CD4-positive, alpha-beta T cell treated with Interleukin-4 for 4 hours (primary cell): Measurements from ENCODE around the gene CCDC141.
A peak's percentile ranks its signal among the peaks of the same experiment; 100 is the strongest.
"Not testable (repeated sequence)": the region's sequence is repeated elsewhere in the genome, so short reads cannot be mapped to it uniquely, and the experiment has no call there.

ENCODE experiments used
- DNase-seq: peaks from one replicate; pipeline ENCODE4 v3.0.0-alpha.2; 2020

Gene CCDC141

DNA sequence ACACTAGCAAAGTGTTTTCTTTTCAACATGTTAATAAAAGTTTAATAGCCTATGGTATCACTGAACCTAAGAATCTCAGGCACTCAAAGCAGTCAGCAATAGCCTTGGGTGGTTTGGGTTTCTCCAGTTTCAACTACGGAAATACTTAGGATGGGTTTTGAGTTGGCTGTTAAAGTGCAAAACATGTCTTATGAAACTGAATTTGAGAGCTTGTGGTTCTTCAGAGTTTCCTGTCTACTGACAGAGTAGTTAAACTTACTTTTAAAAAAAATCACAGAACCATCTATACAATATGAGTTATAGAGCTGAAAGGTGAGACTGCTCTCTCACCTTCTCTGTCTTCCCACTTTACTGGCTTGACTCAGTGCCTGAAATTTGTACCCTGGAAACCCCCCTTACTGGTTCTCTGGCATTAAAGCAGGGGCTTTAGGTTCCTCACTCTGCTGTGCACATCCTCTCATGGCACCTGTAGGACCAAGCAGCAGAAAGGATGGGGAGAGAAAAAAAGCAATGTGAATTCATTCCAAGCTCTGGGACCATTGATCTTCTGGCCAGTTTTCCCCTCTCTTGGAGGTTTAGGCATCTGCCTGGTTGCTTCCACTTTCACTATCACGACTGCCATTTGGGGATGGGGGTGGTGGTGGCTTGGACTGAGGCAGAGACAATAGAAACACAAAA lies 18.1 kb downstream of the CCDC141 start:
- DNase-seq = peak; percentile 63

DNA sequence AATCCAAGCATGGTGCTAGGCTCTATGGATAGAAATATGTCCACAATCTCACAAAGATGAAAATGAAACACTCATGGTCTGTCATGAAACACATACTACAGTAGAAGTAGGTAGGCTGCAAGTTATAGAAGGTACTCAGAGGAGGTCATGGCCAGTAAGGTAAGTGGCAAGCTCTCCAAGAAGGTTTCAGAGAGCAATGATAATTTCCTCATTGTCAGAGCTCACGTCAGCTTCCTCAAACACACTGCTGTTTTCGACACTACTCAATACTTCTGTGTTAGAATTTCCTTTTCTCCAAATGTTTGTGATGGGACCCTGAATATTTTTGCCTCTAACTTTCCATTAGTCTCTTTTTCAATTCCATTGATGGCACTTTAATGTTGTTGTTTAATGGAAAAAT lies 25.5 kb downstream of the CCDC141 start:
- DNase-seq = no peak

DNA sequence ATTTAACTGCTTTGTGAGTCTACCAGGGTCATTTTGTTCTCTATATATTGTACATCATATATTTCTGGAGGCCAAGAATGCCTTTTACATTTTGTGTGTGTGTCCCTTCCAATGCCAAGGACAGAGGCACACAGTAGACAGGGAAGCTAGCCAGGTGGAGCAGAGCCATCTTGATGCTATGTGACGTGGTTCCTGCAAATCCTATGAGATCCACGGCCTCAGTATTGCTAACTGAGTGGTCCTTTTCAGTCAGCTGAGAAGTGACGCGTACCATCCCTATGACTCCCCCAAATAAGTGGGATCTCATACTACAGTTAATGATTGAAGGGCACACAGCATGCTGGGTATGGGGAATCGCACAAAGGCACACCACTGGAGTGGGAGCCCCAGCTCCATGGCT lies 27.3 kb downstream of the CCDC141 start:
- DNase-seq = no peak

DNA sequence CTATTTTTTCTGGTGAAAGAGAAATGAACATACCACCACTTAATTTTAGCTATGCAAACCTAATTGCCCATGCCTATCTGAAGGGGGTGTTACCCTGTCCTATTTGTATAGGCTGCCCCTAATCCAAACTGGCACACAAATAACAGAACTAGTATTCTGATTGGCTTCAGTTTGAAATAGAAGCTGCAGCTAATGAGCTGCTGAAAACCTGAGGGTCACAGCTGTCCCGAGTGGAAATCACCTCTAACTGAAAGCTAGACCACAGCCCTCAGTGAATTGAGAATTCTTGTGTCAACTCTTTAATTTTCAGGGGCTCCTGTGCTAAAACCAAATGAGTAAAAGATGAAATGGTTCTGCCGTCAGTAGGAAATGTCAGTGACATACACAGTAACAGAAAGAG lies 28.7 kb downstream of the CCDC141 start:
- no peak for DNase-seq

DNA sequence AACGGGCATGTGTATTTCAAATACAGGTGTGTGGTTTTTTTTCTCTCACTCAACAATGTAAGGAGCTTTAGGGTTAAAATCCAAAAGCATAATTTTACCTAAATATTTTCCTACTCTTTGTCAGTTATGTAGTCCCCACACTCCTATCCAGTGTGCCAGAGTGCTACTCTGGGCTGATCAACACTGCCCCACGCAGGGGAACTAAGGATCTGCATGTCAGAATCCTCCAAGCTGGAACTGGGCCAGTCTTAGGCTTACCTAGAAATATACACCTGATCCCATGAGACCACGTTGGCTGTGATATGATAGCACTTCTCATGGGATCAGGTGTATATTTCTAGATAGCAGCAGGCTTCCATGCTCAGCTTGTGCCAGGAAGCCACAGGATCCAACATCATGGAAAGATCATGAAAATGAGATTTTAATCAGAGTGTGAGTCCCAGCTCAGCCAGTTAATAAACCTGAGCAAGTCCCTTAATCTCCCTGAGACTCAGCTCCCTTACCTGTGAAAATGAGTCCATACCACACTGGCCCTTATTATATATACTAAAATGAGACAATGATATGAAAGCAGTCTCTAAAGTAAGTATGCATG lies 29.7 kb downstream of the CCDC141 start:
- DNase-seq = peak; percentile 24

DNA sequence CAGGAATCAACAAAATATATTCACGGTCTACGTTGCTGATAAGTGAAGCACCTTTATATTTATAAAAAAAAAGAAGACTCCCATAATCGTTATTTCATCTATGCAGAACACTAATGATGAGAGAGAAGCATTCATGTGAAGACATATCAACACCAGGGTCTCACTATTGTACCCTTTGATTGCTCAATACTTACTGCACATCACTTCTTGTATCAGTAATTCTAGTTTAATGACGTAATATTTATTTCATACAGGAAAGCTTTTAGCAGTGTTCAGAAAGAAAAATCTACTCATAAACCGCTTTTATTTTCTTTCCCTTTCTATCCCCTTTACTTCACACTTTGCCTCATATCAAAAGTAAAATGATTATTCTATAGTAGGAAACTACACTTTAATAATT lies 30.7 kb downstream of the CCDC141 start:
- DNase-seq = no peak

DNA sequence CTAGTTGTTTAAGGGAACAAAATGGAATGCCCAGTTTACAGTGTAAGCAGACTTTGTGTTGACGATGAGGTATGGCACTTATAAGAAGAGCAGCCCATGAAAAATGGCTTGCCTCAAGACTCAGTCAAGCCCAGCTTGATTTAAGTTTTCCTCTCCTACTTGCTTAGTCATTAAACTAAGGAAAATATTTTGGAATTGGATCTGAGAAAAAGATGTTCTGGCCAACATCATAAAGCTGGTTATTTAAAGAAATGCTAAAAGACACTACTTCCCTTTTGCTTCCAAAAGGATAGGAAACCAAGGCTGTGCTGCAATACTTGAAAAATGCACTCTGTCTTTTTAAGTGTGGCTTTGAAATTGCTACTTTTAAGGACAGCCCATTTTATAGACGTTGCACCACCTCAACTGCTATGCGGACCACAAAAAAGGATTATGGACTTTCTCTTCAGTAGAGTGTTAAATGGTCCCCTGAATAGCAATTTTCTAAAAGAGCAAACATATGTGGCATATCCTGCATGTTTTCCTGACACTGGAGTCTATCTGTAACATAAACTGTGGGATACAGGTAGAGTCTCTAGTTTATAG lies 32.1 kb downstream of the CCDC141 start:
- no peak for DNase-seq

DNA sequence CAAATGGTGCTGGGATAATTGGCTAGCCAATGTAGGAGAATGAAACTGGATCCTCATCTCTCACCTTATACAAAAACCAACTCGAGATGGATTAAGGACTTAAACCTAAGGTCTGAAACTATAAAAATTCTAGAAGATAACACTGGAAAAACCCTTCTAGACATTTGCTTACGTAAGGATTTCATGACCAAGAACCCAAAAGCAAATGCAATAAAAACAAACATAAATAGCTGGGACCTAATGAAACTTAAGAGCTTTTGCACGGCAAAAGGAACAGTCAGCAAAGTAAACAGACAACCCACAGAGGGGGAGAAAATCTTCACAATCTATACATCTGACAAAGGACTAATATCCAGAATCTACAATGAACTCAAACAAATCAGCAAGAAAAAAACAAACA lies 35.7 kb downstream of the CCDC141 start:
- DNase-seq = not testable (repeated sequence)

DNA sequence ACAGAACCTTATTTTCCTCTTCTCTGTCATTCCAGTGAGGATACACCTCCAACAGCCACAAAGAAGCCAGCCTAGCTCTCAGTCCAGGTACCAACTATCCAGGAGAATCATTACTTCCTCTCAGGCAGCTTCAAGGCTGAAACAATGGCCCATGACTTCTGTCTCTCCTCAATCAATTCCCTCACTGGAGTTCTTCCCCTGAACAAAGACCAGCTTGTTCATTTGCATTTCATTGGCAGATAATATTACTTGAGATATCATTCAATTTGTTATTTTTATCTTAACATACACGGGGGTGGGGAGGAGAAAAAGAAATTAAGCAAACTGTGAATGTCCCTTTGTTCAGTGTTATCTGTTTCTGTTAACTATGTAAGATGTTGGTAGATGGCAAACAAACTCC lies 44.0 kb downstream of the CCDC141 start:
- no peak for DNase-seq

DNA sequence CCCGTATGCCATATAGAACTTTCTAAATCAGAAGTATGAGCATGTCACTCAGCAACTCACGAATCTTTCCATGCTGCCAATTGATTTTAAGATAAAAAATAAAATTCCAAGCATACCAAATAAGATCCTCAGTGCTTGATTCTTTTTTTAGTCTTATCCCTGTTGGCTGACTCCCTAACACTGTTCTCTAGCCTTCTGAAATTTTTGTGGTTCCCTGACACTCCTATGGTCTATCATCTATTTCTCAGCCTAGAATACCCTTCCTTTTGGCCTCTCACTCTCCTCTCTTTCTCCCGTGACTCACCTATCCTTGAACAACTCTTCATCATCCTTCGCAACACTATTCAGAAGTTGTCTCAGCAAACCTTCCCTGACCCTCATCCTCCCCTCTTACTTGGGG lies 50.5 kb downstream of the CCDC141 start:
- DNase-seq = no peak

DNA sequence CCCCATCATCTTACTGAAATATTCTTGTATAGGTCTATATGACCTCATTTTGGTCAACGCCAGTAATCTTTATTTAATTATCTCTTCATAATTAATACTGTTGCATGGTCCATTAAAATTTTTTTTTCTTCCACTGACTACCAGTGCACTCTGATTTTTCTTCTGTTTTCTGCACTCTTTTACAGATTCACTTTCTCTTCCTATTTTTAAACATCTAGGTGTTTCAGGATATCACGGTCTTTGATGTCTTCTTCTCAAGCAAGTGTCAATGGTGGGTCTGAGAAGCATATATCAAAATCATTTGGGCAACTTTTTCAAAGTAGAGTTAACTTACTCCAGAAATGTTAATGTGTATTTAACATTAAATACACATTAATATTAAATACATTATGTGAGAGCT lies 51.4 kb downstream of the CCDC141 start:
- no peak for DNase-seq

DNA sequence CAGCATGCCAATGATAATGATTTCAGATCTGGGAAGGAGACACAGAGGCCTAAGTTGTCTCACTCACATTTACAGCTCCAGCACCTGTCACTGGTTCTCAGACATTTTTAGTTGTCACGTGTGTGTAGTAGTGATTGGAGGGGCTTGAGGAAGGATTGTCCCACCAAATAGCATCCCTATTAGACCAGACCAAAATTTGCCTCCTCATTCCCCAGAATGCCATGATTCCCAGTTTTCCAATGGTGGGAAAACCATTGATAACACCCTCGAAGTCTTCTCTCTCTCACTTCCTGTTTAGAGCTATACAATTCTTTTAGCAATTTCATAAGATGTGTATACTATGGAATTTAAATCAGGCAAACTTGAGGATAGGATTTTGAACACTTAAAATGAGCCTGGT lies 52.5 kb downstream of the CCDC141 start:
- DNase-seq = no peak

DNA sequence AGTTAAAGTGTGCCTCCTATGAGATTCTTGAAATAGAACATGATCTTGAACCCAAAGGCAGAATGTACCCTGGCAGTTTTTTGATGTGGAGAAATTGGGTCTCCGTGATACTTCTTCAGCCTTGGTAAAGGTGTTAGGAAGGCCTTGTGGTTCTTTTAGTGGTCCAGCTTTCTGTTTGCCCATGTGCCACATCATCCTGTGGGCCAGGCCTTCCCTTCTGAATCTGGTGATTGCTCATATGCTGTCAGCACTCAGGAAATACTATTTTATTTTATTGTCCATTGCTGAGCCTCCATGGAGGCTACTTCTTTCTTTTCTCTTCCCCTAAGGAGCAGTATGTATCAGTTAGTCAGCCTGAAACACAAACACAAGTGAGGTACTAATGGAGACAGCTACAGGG lies 52.9 kb downstream of the CCDC141 start:
- no peak for DNase-seq

DNA sequence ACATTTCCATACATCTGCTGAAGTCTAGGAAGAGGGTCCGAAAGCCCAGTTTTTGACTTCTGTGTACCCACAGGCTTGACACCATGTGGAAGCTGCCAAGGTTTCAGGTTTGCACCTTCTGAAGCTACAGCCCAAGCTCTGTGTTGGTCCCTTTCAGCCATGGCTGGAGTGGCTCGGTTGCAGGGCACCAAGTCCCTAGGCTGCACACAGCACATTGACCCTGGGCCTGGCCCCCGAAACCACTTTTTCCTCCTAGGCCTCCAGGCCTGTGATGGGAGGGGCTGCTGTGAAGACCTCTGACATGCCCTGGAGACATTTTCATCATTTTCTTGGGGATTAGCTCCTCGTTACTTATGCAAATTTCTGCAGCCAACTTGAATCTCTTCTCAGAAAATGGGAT lies 55.7 kb downstream of the CCDC141 start:
- DNase-seq = no peak

DNA sequence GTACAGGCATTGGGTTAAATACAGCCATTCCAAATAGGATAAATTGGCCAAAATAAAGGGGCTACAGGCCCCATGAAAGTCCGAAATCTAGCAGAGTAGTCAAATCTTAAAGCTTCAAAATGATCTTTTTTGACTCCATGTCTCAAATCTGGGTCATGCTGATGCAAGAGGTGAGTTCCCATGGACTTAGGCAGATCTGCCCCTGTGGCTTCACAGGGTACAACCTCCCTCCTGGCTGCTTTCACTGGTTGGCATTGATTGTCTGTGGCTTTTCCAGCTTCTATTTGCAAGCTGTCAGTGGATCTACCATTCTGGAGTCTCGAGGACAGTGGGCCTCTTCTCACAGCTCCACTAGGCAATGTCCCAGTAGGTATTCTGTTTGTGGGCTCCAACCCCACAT lies 56.1 kb downstream of the CCDC141 start:
- no peak for DNase-seq

DNA sequence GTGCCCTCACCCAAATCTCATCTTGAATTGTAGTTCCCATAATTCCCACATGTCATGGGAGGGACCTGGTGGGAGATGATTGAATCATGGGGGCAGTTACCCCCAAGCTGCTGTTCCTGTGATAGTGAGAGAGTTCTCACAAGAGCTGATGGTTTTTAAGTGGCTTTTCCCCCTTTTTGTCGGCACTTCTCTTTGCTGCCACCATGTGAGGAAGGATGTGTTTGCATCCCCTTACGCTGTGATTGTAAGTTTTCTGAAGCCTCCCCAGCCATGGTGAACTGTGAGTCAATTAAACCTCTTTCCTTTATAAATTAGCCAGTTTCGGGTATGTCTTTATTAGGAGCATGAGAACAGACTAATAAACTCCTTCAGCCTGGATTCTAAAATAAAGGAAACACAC lies 57.2 kb downstream of the CCDC141 start:
- DNase-seq = not testable (repeated sequence)

DNA sequence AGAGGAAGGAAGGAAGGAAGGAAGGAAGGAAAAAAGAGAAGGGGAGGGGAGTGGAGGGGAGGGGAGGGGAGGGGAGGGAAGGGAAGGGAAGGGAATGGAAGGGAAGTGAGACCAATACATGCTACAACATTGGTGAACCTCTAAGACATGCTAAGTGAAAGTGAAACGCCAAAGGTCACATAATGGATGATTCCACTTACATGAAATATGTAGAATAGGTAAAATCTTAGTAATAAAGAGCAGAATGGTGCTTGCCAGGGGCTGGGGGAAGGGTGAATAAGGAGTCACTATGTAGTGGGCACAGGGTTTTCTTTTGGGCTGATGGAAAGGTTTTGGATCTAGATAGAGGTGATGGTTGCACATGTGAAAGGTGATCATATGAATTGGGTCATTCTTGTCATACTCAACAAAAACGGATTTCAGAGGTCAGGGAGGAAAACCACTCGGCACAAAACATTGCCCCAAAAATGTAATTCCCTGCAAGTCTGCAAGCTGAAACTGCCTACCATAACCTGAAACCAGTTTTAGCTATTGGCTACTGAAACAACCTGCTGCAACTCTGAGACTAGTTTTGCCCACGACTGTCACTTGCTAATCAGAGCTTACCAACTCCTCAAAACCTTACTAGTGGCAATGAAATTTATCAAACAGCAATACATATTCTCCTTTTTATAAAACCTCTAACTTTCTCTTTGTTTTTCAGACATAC lies 59.2 kb downstream of the CCDC141 start:
- no peak for DNase-seq

DNA sequence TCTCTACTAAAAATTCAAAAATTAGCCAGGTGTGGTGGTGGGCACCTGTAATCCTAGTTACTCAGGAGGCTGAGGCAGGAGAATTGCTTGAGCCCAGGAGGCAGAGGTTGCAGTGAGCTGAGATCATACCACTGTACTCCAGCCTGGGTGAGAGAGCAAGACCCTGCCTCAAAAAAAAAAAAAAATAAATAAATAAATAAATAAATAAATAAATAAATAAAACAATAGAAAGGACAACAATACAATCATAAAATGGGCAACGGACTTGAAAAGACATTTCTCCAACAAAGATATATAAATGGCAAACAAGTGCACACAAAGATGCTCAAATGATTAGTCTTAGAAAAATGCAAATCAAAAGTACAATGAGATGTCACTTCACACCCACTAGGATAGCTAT lies 60.5 kb downstream of the CCDC141 start:
- DNase-seq = not testable (repeated sequence)

DNA sequence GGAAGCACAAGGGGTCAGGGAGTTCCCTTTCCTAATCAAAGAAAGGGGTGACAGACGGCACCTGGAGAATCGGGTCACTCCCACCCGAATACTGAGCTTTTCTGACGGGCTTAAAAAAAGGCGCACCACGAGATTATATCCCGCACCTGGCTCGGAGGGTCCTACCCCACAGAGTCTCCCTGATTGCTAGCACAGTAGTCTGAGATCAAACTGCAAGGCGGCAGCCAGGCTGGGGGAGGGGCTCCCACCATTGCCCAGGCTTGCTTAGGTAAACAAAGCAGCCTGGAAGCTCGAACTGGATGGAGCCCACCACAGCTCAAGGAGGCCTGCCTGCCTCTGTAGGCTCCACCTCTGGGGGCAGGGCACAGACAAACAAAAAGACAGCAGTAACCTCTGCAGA lies 67.3 kb downstream of the CCDC141 start:
- not testable (repeated sequence) for DNase-seq

DNA sequence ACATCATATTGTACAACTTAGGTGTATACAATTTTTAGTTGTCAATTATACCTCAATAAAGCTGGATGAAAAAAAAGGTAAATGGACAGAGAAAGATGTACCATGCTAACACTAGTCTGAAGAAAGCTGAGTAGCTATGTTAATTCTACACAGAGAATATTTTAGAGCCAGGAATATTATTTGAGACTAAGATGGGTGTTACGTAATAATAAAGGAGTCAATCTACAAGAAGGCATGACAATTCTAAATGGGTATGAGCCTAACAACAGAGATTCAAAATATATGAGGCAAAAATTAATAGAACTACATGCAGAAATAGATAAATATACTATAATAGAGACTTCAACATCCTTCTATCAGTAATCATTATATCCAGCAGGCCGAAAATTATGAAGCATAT lies 69.1 kb downstream of the CCDC141 start:
- no peak for DNase-seq

DNA sequence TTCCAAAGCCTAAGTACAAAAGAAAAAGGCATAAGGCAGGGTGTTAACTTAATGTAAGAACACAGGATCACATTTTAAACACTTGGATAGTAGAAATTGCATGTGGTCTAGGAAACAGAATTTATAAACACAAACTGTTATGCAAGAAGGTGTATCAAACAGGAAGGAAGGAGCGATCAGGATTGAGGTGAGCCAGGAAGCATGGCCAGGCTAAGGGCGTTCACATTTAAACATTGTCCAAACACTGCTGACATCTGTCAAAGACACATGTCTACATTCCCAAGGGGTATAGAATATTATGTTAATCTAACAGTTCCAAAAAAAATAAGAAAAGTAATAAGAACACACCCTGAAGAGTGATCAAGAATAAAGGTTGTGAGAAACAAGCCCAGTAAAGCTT lies 71.3 kb downstream of the CCDC141 start:
- no peak for DNase-seq

DNA sequence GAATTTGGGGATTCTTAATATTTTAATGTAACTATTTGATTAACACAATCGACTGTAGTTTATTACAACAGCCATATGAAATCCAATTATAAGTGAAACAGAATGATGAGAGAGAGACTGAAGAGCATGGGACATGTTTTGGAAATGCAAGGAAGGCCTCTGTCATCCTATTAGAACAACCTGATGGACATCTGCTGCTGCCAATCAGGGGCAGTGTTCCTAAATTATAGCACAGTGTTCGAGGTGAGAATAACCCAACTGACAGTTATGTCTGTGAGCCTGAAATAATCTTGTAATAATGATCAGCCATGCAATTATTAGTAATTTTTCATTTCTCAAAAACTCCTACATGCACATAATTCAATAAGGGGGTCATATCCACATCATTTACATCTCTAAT lies 73.6 kb downstream of the CCDC141 start:
- DNase-seq = no peak

DNA sequence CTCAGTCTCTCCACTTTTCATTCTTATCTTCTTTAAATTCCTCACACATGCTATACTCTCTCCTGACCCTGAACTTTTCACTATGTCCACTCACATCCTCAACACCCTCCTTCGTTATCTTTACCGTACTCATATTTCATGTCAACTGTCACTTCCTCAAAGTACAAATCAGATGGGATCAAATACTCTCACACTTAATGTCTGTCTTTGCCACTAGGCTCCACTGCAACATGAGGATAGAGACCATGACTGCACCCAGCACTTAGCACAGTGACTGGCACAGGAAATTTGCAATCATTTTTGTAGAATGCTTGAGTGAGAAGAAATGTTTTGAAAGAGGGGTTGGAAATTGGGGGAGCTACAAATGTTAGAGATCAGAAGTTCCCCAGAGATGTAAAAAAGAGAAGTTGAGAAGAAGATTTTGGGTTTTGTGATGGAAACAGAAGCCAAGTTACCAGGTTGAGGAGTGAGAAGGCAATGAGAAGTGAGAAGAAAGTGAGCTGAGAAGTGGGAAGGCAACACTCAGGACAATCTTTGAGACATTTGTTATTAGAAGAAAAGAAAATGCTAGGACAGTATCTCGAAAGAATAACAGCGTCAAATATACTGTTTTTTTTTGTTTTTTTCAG lies 87.0 kb downstream of the CCDC141 start:
- no peak for DNase-seq

DNA sequence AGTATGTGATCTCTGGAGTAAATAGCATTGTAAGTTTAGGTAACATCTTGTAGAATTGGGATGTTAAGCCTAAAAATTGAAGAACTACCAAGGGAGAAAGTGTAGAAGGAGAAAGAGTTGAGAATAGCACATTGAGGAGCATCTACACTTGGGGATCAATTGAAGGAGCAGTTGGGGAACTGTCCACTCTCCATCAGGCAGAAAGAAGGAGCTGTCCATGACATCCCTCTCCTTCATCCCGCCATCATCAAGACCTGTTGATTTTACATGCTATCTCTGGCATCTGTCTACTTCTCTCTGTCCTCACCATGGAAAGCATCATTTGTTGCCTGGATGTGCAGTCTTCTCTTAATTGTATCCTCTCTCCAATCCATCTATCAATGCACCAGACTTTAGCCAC lies 87.8 kb downstream of the CCDC141 start:
- no peak for DNase-seq
